IMR-90 (cell line): ENCODE results near the gene SLC8A1. TPM values are rescaled to one million over a fixed set of nuclear protein-coding genes. Genes with fewer than 3 reads are reported as not detected.

ENCODE experiments used
- ATAC-seq: fragments of 200-7000 bp; cut with Tn5 transposase; 2 replicates; pipeline ENCODE4 v1.9.1; 2020; ENCODE audit warnings: low read depth, mild to moderate bottlenecking, moderate library complexity
- BruUV-seq: library from RNA; stranded (reverse); fragments of 400-500 nt; replicated peaks from 2 replicates; lab custom pipeline; 2021; lab: Mats Ljungman, UMichigan
- CTCF ChIA-PET: fragments of 300-600 bp; formaldehyde crosslinking; extraction: SDS; loops from one replicate; lab custom pipeline; 2021; ENCODE audit warnings: antibody characterized with exemption; lab: Yijun Ruan, JAX
- POLR2A ChIA-PET: fragments of 300-600 bp; sonication (Branson Sonifier 250); formaldehyde crosslinking; loops from one replicate; lab custom pipeline; 2022; ENCODE audit warnings: antibody characterized with exemption; ENCODE audit not compliant: unreplicated experiment; lab: Charles Lee
- DNase-seq: peaks from one replicate; pipeline ENCODE4 v3.0.0; 2013
- H2AFZ ChIP-seq: replicated peaks from 2 replicates; pipeline ENCODE3; 2013; ENCODE audit warnings: low read length, mild to moderate bottlenecking; ENCODE audit not compliant: poor library complexity
- H2AK5ac ChIP-seq: 2 replicates; pipeline ENCODE4 v1.6.1; 2013; ENCODE audit warnings: low read depth, low read length, inconsistent platforms
- H2AK9ac ChIP-seq: replicated peaks from 2 replicates; pipeline ENCODE3; 2013; ENCODE audit warnings: mild to moderate bottlenecking, low read depth, low read length, moderate library complexity; ENCODE audit not compliant: poor library complexity
- H2BK120ac ChIP-seq: 2 replicates; pipeline ENCODE4 v1.6.1; 2013; ENCODE audit warnings: low read depth, low read length, inconsistent platforms
- H2BK15ac ChIP-seq: 3 replicates; pipeline ENCODE4 v1.6.1; 2013; ENCODE audit warnings: low read depth, low read length, inconsistent platforms
- H2BK20ac ChIP-seq: 2 replicates; pipeline ENCODE4 v1.6.1; 2013; ENCODE audit warnings: low read depth, mild to moderate bottlenecking, inconsistent platforms, low read length, moderate library complexity
- H2BK5ac ChIP-seq: 2 replicates; pipeline ENCODE4 v1.6.1; 2013; ENCODE audit warnings: mild to moderate bottlenecking, low read depth, low read length, inconsistent platforms; ENCODE audit not compliant: poor library complexity, severe bottlenecking
- H3K14ac ChIP-seq: replicated peaks from 2 replicates; pipeline ENCODE4 v1.6.1; 2013; ENCODE audit warnings: low read depth, low read length, inconsistent platforms
- H3K18ac ChIP-seq: 2 replicates; pipeline ENCODE4 v1.6.1; 2013; ENCODE audit warnings: low read depth, low read length, control low read depth
- H3K23ac ChIP-seq: 2 replicates; pipeline ENCODE4 v1.6.1; 2013; ENCODE audit warnings: low read depth, low read length, inconsistent platforms
- H3K27ac ChIP-seq: 2 replicates; pipeline ENCODE4 v1.5.1; 2013; ENCODE audit warnings: mild to moderate bottlenecking, control low read depth, low read length; ENCODE audit not compliant: insufficient read depth
- H3K27me3 ChIP-seq: 2 replicates; pipeline ENCODE4 v1.6.1; 2013; ENCODE audit warnings: low read length; ENCODE audit not compliant: control insufficient read depth, insufficient read depth
- H3K36me3 ChIP-seq: 2 replicates; pipeline ENCODE4 v1.6.1; 2013; ENCODE audit warnings: low read length, mixed read lengths; ENCODE audit not compliant: control insufficient read depth, insufficient read depth
- H3K4ac ChIP-seq: 2 replicates; pipeline ENCODE4 v1.6.1; 2013; ENCODE audit warnings: low read depth, low read length, inconsistent platforms
- H3K4me1 ChIP-seq: 2 replicates; pipeline ENCODE4 v1.6.1; 2013; ENCODE audit warnings: low read length, mixed read lengths; ENCODE audit not compliant: control insufficient read depth, insufficient read depth
- H3K4me2 ChIP-seq: 2 replicates; pipeline ENCODE4 v1.6.1; 2013; ENCODE audit warnings: low read depth, mild to moderate bottlenecking, control low read depth, low read length, moderate library complexity
- H3K4me3 ChIP-seq: 2 replicates; pipeline ENCODE4 v1.5.1; 2013; ENCODE audit warnings: low read depth, mild to moderate bottlenecking, control low read depth, low read length, moderate library complexity; ENCODE audit not compliant: insufficient read depth
- H3K56ac ChIP-seq: 2 replicates; pipeline ENCODE4 v1.6.1; 2013; ENCODE audit warnings: low read length, inconsistent platforms; ENCODE audit not compliant: insufficient read depth; ENCODE audit errors: extremely low read depth
- H3K79me1 ChIP-seq, 2 experiments: 2 replicates each; pipeline ENCODE4 v1.6.1; 2013; ENCODE audit warnings: low read length in 2 of 2, inconsistent platforms in 1 of 2, low read depth in 1 of 2
- H3K9ac ChIP-seq: 2 replicates; pipeline ENCODE4 v1.6.1; 2013; ENCODE audit warnings: low read depth, low read length, control low read depth
- H3K9me1 ChIP-seq: 2 replicates; pipeline ENCODE4 v1.6.1; 2013; ENCODE audit warnings: low read length, inconsistent platforms; ENCODE audit not compliant: insufficient read depth
- H3K9me3 ChIP-seq: 2 replicates; pipeline ENCODE4 v1.6.1; 2013; ENCODE audit warnings: low read length; ENCODE audit not compliant: control insufficient read depth, insufficient read depth
- H4K20me1 ChIP-seq: 2 replicates; pipeline ENCODE4 v1.6.1; 2013; ENCODE audit warnings: low read length, inconsistent platforms; ENCODE audit not compliant: insufficient read depth
- H4K5ac ChIP-seq: 2 replicates; pipeline ENCODE4 v1.6.1; 2013; ENCODE audit warnings: mild to moderate bottlenecking, low read depth, low read length, control low read depth
- H4K8ac ChIP-seq, 2 experiments: 2 replicates each; pipeline ENCODE4 v1.6.1; 2013; ENCODE audit warnings: low read depth in 2 of 2, low read length in 2 of 2, control low read depth in 1 of 2, inconsistent platforms in 1 of 2
- H4K91ac ChIP-seq: 2 replicates; pipeline ENCODE4 v1.6.1; 2013; ENCODE audit warnings: low read depth, low read length, inconsistent platforms; ENCODE audit not compliant: insufficient read depth
- CEBPB ChIP-seq: IDR thresholded peaks from 2 replicates; pipeline ENCODE4 v1.6.1; 2012; ENCODE audit warnings: low read depth, low read length, improper control_type of control experiment
- CHD1 ChIP-seq: IDR thresholded peaks from 2 replicates; pipeline ENCODE4 v1.6.1; 2012; ENCODE audit warnings: low read depth, low read length, improper control_type of control experiment
- MAFK ChIP-seq: IDR thresholded peaks from 2 replicates; pipeline ENCODE4 v1.6.1; 2012; ENCODE audit warnings: low read depth, low read length, improper control_type of control experiment
- MAZ ChIP-seq: IDR thresholded peaks from 2 replicates; pipeline ENCODE4 v1.6.1; 2012; ENCODE audit warnings: low read depth, mild to moderate bottlenecking, low read length, improper control_type of control experiment, moderate library complexity, borderline replicate concordance
- MXI1 ChIP-seq: IDR thresholded peaks from 2 replicates; pipeline ENCODE4 v1.6.1; 2012; ENCODE audit warnings: low read depth, mild to moderate bottlenecking, low read length, moderate library complexity, borderline replicate concordance
- NFE2L2 ChIP-seq: fragments of 150-350 bp; IDR thresholded peaks from 2 replicates; pipeline ENCODE4 v1.6.1; 2016; ENCODE audit warnings: low read depth, mild to moderate bottlenecking, low read length
- RAD21 ChIP-seq: IDR thresholded peaks from 2 replicates; pipeline ENCODE4 v1.6.1; 2012; ENCODE audit warnings: low read length, improper control_type of control experiment
- RCOR1 ChIP-seq: IDR thresholded peaks from 2 replicates; pipeline ENCODE4 v1.6.1; 2012; ENCODE audit warnings: mild to moderate bottlenecking, low read length, improper control_type of control experiment; ENCODE audit not compliant: insufficient replicate concordance
- RFX5 ChIP-seq: IDR thresholded peaks from 2 replicates; pipeline ENCODE4 v1.8.0; 2012; ENCODE audit warnings: low read depth, mild to moderate bottlenecking, low read length, moderate library complexity
- SMC3 ChIP-seq: fragments of 150-350 bp; IDR thresholded peaks from 2 replicates; pipeline ENCODE4 v1.6.1; 2016; ENCODE audit warnings: low read depth, mild to moderate bottlenecking, antibody characterized with exemption, low read length, moderate library complexity
- WGBS, 2 experiments: methylation state at CpG; one replicate each; pipeline versions ENCODE4 v1.1.5 to v1.1.7; 2013; ENCODE audit warnings: missing lambda C conversion rate in 2 of 2; ENCODE audit not compliant: insufficient read length in 1 of 2; ENCODE audit errors: extremely low coverage in 2 of 2; 5-methylcytosine and 5-hydroxymethylcytosine counted together
- dilution Hi-C: fragments of 300-500 bp; cut with HindIII; formaldehyde crosslinking; loops from one replicate; pipeline ENCODE4 v1.14.3; 2018; ENCODE audit warnings: low sequenced_read_pairs; ENCODE audit not compliant: unreplicated experiment
- in situ Hi-C: fragments of 300-500 bp; cut with MboI; formaldehyde crosslinking; loops from 3 replicates; pipeline ENCODE4 v1.14.3; 2019; ENCODE audit warnings: low sequenced_read_pairs, inconsistent platforms, mixed read lengths
- intact Hi-C: fragments of 100-400 bp; cut with micrococcal nuclease; formaldehyde crosslinking; loops from 2 replicates; pipeline ENCODE4 v1.10.0; 2022
- polyA plus RNA-seq, 3 experiments: library from polyadenylated mRNA; depleted of rRNA; stranded (reverse); fragments of >200 nt; gene quantifications; 2 replicates each; pipeline ENCODE4 v1.2.3, GENCODE V29; 2012; ENCODE audit warnings: low replicate concordance in 1 of 3
- total RNA-seq: library from RNA; depleted of rRNA; stranded (reverse); fragments of >200 nt; gene quantifications from 2 replicates; pipeline ENCODE4 v1.2.3, GENCODE V29; 2012
- TF ChIP-seq, protein P1 (sequence below): fragments of 150-350 bp; IDR thresholded peaks from 2 replicates; pipeline ENCODE4 v1.6.1; 2017; ENCODE audit warnings: mild to moderate bottlenecking, antibody characterized with exemption, low read length, low read depth
- TF ChIP-seq, protein P2 (sequence below): conservative IDR thresholded peaks from 2 replicates; pipeline ENCODE4 v1.5.1; 2012; ENCODE audit warnings: mild to moderate bottlenecking, low read depth, low read length, improper control_type of control experiment
- TF ChIP-seq, protein P3 (sequence below): fragments of 150-350 bp; IDR thresholded peaks from 2 replicates; pipeline ENCODE4 v1.6.1; 2016; ENCODE audit warnings: low read depth, mild to moderate bottlenecking, low read length, moderate library complexity, borderline replicate concordance

SLC8A1 gene
- total and polyA plus RNA-seq, 2 of the 4 experiments (the other 2 are of a cell fraction) = 7.7 to 57.0 TPM

DNA sequence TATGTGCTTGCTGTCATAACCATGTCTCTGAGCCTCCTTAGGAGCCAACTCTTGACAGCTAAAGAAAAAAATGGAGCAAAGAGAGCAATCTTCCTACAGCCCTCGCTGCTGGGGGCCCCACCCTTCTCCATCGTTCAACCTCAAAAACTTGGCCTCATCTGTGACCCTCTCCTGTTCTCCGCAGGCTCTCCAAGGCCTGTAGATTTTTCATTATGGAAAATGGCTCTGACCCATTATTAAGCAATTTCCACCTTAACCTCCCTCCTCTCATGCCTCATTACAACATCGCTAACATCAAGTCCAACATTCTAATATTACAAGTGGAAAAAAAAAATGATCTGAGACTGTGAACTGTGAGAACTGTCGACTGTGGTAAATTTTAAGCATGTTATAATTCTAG, 98.7 kb downstream of the SLC8A1 start:
- H3K79me1 ChIP-seq = peaks cover 31 to 69% of the 10 kb centered on the region in 2 experiments
- ChIA-PET CTCF (no interaction called here), POLR2A (no interaction called here)
- H4K8ac ChIP-seq = peak overlapping the region in 1 of 2 experiments; percentile 43; a peak in 1 of 4 replicates
- dilution Hi-C loops = no loop called here
- no peak overlapping the region for H4K91ac ChIP-seq
- no peaks in the 10 kb centered on the region for H4K20me1 ChIP-seq
- no peak overlapping the region for H3K4me2 ChIP-seq
- H3K36me3 ChIP-seq = no peaks in the 10 kb centered on the region
- H3K27me3 ChIP-seq = no peaks in the 10 kb centered on the region
- no peak overlapping the region for H2AFZ ChIP-seq
- peak overlapping the region; percentile 31; the same call in 1 of the 2 replicates for H2BK20ac ChIP-seq
- ATAC-seq = no peak
- H3K23ac ChIP-seq = no peak overlapping the region
- H3K18ac ChIP-seq = peak overlapping the region; percentile 71
- H3K27ac ChIP-seq = 0 out of 2 replicates have a peak overlapping the region, but pooled peaks have one; percentile 21
- no peak overlapping the region for H2AK9ac ChIP-seq
- no peaks in the 10 kb centered on the region for H3K9me3 ChIP-seq
- H3K9me1 ChIP-seq = peaks cover 19% of the 10 kb centered on the region
- H2BK15ac ChIP-seq = no peak overlapping the region; the same call in 2 of the 3 replicates
- H4K5ac ChIP-seq = peak overlapping the region; percentile 75; the same call in 1 of the 2 replicates
- no peak overlapping the region for H2BK5ac ChIP-seq
- H3K14ac ChIP-seq = 0 out of 2 replicates have a peak overlapping the region, but pooled peaks have one; percentile 27
- in situ Hi-C loops = no loop called here
- no peak overlapping the region for H3K56ac ChIP-seq
- H3K4ac ChIP-seq = peak overlapping the region; percentile 30; the same call in 1 of the 2 replicates
- H2AK5ac ChIP-seq = no peak overlapping the region
- H3K9ac ChIP-seq = no peak overlapping the region
- H3K4me3 ChIP-seq = no peak overlapping the region
- peaks cover 16% of the 10 kb centered on the region for H3K4me1 ChIP-seq
- TF ChIP-seq CHD1 = no peak
- TF ChIP-seq MAFK = no peak
- TF ChIP-seq MAZ = no peak
- TF ChIP-seq MXI1 = no peak
- no peak for TF ChIP-seq NFE2L2
- no peak for TF ChIP-seq RFX5
- TF ChIP-seq, protein P1, sequence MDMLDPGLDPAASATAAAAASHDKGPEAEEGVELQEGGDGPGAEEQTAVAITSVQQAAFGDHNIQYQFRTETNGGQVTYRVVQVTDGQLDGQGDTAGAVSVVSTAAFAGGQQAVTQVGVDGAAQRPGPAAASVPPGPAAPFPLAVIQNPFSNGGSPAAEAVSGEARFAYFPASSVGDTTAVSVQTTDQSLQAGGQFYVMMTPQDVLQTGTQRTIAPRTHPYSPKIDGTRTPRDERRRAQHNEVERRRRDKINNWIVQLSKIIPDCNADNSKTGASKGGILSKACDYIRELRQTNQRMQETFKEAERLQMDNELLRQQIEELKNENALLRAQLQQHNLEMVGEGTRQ = no peak
- no peak for TF ChIP-seq CEBPB
- TF ChIP-seq, protein P2, sequence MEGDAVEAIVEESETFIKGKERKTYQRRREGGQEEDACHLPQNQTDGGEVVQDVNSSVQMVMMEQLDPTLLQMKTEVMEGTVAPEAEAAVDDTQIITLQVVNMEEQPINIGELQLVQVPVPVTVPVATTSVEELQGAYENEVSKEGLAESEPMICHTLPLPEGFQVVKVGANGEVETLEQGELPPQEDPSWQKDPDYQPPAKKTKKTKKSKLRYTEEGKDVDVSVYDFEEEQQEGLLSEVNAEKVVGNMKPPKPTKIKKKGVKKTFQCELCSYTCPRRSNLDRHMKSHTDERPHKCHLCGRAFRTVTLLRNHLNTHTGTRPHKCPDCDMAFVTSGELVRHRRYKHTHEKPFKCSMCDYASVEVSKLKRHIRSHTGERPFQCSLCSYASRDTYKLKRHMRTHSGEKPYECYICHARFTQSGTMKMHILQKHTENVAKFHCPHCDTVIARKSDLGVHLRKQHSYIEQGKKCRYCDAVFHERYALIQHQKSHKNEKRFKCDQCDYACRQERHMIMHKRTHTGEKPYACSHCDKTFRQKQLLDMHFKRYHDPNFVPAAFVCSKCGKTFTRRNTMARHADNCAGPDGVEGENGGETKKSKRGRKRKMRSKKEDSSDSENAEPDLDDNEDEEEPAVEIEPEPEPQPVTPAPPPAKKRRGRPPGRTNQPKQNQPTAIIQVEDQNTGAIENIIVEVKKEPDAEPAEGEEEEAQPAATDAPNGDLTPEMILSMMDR = no peak
- no peak for TF ChIP-seq RCOR1
- TF ChIP-seq, protein P3, sequence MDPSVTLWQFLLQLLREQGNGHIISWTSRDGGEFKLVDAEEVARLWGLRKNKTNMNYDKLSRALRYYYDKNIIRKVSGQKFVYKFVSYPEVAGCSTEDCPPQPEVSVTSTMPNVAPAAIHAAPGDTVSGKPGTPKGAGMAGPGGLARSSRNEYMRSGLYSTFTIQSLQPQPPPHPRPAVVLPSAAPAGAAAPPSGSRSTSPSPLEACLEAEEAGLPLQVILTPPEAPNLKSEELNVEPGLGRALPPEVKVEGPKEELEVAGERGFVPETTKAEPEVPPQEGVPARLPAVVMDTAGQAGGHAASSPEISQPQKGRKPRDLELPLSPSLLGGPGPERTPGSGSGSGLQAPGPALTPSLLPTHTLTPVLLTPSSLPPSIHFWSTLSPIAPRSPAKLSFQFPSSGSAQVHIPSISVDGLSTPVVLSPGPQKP = no peak
- no peak for TF ChIP-seq RAD21
- no peak for TF ChIP-seq SMC3
- no CpG with 5 or more reads among the region's 5 CpGs for WGBS, 2 experiments
- BruUV-seq = no TSS peak
- no peak overlapping the region for H2BK120ac ChIP-seq
- no peak for DNase-seq
- intact Hi-C loops = no loop called here
